Stimulated activated CD8-positive, alpha-beta memory T cell treated with anti-CD3 and anti-CD28 coated beads, Interleukin-2, amount 100 ng/mL, for 48 hours (primary cell): Measurements from ENCODE around the gene COA7.

Experiments used
- DNase-seq, 2 donors: peaks; one replicate each; pipeline ENCODE4 v3.0.0-alpha.2; 2020; ENCODE audit warnings: low read depth in 2 of 2

Gene COA7

GRCh38 chr1:52635321-52636089 lies 62.6 kb downstream of the COA7 start:
- DNase-seq = no peak
